Measurements from ENCODE around the gene IPO9. TPM values are rescaled to one million over a fixed set of nuclear protein-coding genes. Genes with fewer than 3 reads are reported as not detected.

The IPO9 gene
- total and polyA plus RNA-seq, 2 experiments from 2014 or later, result 47.6 to 87.4 TPM

- TF ChIP-seq ZNF462 (CRISPR knock-in tag; IDR thresholded peaks at IDR 0.05), result no peak
- TF ChIP-seq ZNF114 (CRISPR knock-in tag; IDR thresholded peaks at IDR 0.05), result no peak
These were observed 41.4 kb downstream of the IPO9 start (continued) for GRCh38 chr1:201870397-201870796.

- Histone ChIP-seq H3K4me2 (no peak overlapping the region), H3K36me3 (ENCODE audit: insufficient read depth) (peaks cover 44% of the 10 kb centered on the region), H3F3A (replicated peaks; ENCODE audit: low read depth) (peaks cover 13% of the 10 kb centered on the region; the same call in 1 of the 2 replicates), H3K4me1 (ENCODE audit: insufficient read depth) (no peaks in the 10 kb centered on the region), H3K79me2 (replicated peaks; ENCODE audit: insufficient read depth) (no peaks in the 10 kb centered on the region), H3K27ac (ENCODE audit: low read depth) (no peak overlapping the region), H3K9me2 (ENCODE audit: insufficient read depth) (no peaks in the 10 kb centered on the region), H3K4me3 (no peak overlapping the region), H4K20me1 (replicated peaks; ENCODE audit: insufficient read depth) (no peaks in the 10 kb centered on the region; the same call in none of the 2 replicates), H3K27me3 (ENCODE audit: insufficient read depth) (no peaks in the 10 kb centered on the region), H2AFZ (no peak overlapping the region)
- ATAC-seq (no peak), DNase-seq (ENCODE audit: low spot score) (no peak)
- no peaks in the 10 kb centered on the region for H3K9me3 Mint-ChIP-seq
- no peak overlapping the region for H3K4me3 Mint-ChIP-seq
- H3K36me3 Mint-ChIP-seq (ENCODE audit: low read depth), result peaks cover 75% of the 10 kb centered on the region
- no peak for TF ChIP-seq CTCF (conservative IDR thresholded peaks at IDR 0.05; ENCODE audit: low read depth in 2 of 2)
- no peak for TF ChIP-seq ZNF114 (CRISPR knock-in tag; IDR thresholded peaks at IDR 0.05)
- no peak for TF ChIP-seq NANOG (IDR thresholded peaks at IDR 0.05; ENCODE audit: borderline replicate concordance)
- TF ChIP-seq ZNF331 (CRISPR knock-in tag; IDR thresholded peaks at IDR 0.05; ENCODE audit: low read depth), result no peak
- H3K4me1 Mint-ChIP-seq, result peaks cover 4% of the 10 kb centered on the region; the same call in 2 of the 3 replicates
- peaks cover 9% of the 10 kb centered on the region for H3K27me3 Mint-ChIP-seq (ENCODE audit: insufficient read depth, low read depth, poor library complexity)
- no peak overlapping the region; the same call in 1 of the 2 replicates for H3K27ac Mint-ChIP-seq
These were observed 45.7 kb downstream of the IPO9 start for GRCh38 chr1:201874672-201875071.

All from GM23338 (cell line).